HEK293 (cell line): Measurements from ENCODE around the gene PLIN5.

Source experiments
- GLIS1 ChIP-seq: fragments of 450-650 bp; formaldehyde crosslinking; IDR thresholded peaks from 2 replicates; pipeline ENCODE4 v1.5.1; 2016; ENCODE audit warnings: missing biosample characterization, missing genetic modification characterization
- HOXA7 ChIP-seq: sonication (generic); formaldehyde crosslinking; IDR thresholded peaks from 2 replicates; pipeline ENCODE4 v1.8.1; 2022; ENCODE audit warnings: missing genetic modification reagents, borderline replicate concordance
- SCRT2 ChIP-seq: fragments of 450-650 bp; formaldehyde crosslinking; IDR thresholded peaks from 2 replicates; pipeline ENCODE4 v1.5.1; 2016; ENCODE audit warnings: missing biosample characterization, missing genetic modification characterization
- SP3 ChIP-seq: fragments of 450-650 bp; formaldehyde crosslinking; IDR thresholded peaks from 2 replicates; pipeline ENCODE4 v1.5.1; 2016; ENCODE audit warnings: missing biosample characterization, missing genetic modification characterization
- SP7 ChIP-seq: fragments of 450-650 bp; formaldehyde crosslinking; IDR thresholded peaks from 2 replicates; pipeline ENCODE4 v1.5.1; 2016; ENCODE audit warnings: missing biosample characterization, missing genetic modification characterization
- ZBTB20 ChIP-seq: fragments of 450-650 bp; formaldehyde crosslinking; IDR thresholded peaks from 2 replicates; pipeline ENCODE4 v1.5.1; 2016; ENCODE audit warnings: missing biosample characterization, missing genetic modification characterization
- ZBTB48 ChIP-seq: fragments of 450-650 bp; formaldehyde crosslinking; IDR thresholded peaks from 2 replicates; pipeline ENCODE4 v1.5.1; 2016; ENCODE audit warnings: missing biosample characterization, missing genetic modification characterization
- ZBTB7A ChIP-seq: fragments of 450-650 bp; formaldehyde crosslinking; IDR thresholded peaks from 2 replicates; pipeline ENCODE4 v1.5.1; 2016; ENCODE audit warnings: low read depth, missing biosample characterization, missing genetic modification characterization
- ZFHX2 ChIP-seq: fragments of 450-650 bp; formaldehyde crosslinking; conservative IDR thresholded peaks from 2 replicates; pipeline ENCODE4 v1.5.1; 2016; ENCODE audit warnings: missing biosample characterization, missing genetic modification characterization
- ZFP3 ChIP-seq: fragments of 450-650 bp; formaldehyde crosslinking; IDR thresholded peaks from 2 replicates; pipeline ENCODE4 v1.5.1; 2016; ENCODE audit warnings: low read depth, missing biosample characterization, missing genetic modification characterization
- ZIC2 ChIP-seq: fragments of 450-650 bp; formaldehyde crosslinking; IDR thresholded peaks from 2 replicates; pipeline ENCODE4 v1.5.1; 2016; ENCODE audit warnings: missing biosample characterization, missing genetic modification characterization
- ZNF16 ChIP-seq: fragments of 450-650 bp; formaldehyde crosslinking; IDR thresholded peaks from 2 replicates; pipeline ENCODE4 v1.5.1; 2016; ENCODE audit warnings: low read depth, missing biosample characterization, missing genetic modification characterization
- ZNF394 ChIP-seq: fragments of 450-650 bp; formaldehyde crosslinking; IDR thresholded peaks from 2 replicates; pipeline ENCODE4 v1.5.1; 2016; ENCODE audit warnings: missing biosample characterization, missing genetic modification characterization, mild to moderate bottlenecking, moderate library complexity, borderline replicate concordance
- ZNF416 ChIP-seq: fragments of 450-650 bp; formaldehyde crosslinking; IDR thresholded peaks from 2 replicates; pipeline ENCODE4 v1.5.1; 2016; ENCODE audit warnings: missing biosample characterization, missing genetic modification characterization
- ZNF501 ChIP-seq: fragments of 450-650 bp; formaldehyde crosslinking; IDR thresholded peaks from 2 replicates; pipeline ENCODE4 v1.5.1; 2016; ENCODE audit warnings: missing biosample characterization, missing genetic modification characterization
- ZNF548 ChIP-seq: fragments of 450-650 bp; formaldehyde crosslinking; IDR thresholded peaks from 2 replicates; pipeline ENCODE4 v1.5.1; 2016; ENCODE audit warnings: missing biosample characterization, missing genetic modification characterization
- ZNF571 ChIP-seq: fragments of 450-650 bp; formaldehyde crosslinking; IDR thresholded peaks from 2 replicates; pipeline ENCODE4 v1.5.0; 2017; ENCODE audit warnings: missing biosample characterization, missing genetic modification characterization
- ZNF654 ChIP-seq: fragments of 450-650 bp; formaldehyde crosslinking; IDR thresholded peaks from 2 replicates; pipeline ENCODE4 v1.5.1; 2016; ENCODE audit warnings: low read depth, missing biosample characterization, missing genetic modification characterization
- ZNF658 ChIP-seq: fragments of 450-650 bp; formaldehyde crosslinking; IDR thresholded peaks from 2 replicates; pipeline ENCODE4; 2016; ENCODE audit warnings: missing biosample characterization, missing genetic modification characterization
- ZNF664 ChIP-seq: fragments of 450-650 bp; formaldehyde crosslinking; IDR thresholded peaks from 2 replicates; pipeline ENCODE4 v1.5.1; 2016; ENCODE audit warnings: missing biosample characterization, missing genetic modification characterization
- ZNF785 ChIP-seq: fragments of 450-650 bp; formaldehyde crosslinking; IDR thresholded peaks from 2 replicates; pipeline ENCODE4 v1.5.1; 2016; ENCODE audit warnings: missing biosample characterization, missing genetic modification characterization
- TF ChIP-seq, protein P1 (sequence below): fragments of 450-650 bp; formaldehyde crosslinking; IDR thresholded peaks from 2 replicates; pipeline ENCODE4 v1.5.1; 2016; ENCODE audit warnings: missing biosample characterization, missing genetic modification characterization
- TF ChIP-seq, protein P2 (sequence below): fragments of 450-650 bp; formaldehyde crosslinking; IDR thresholded peaks from 2 replicates; pipeline ENCODE4 v1.5.1; 2016; ENCODE audit warnings: missing biosample characterization, missing genetic modification characterization
- TF ChIP-seq, protein P3 (sequence below): fragments of 450-650 bp; formaldehyde crosslinking; IDR thresholded peaks from 2 replicates; pipeline ENCODE4 v1.5.1; 2016; ENCODE audit warnings: missing biosample characterization, missing genetic modification characterization
- TF ChIP-seq, protein P4 (sequence below): fragments of 450-650 bp; formaldehyde crosslinking; IDR thresholded peaks from 2 replicates; pipeline ENCODE4 v1.5.1; 2016; ENCODE audit warnings: missing biosample characterization, missing genetic modification characterization
- TF ChIP-seq, protein P5 (sequence below): fragments of 450-650 bp; formaldehyde crosslinking; IDR thresholded peaks from 2 replicates; pipeline ENCODE4 v1.5.1; 2016; ENCODE audit warnings: missing biosample characterization, missing genetic modification characterization
- TF ChIP-seq, protein P6 (sequence below): fragments of 450-650 bp; formaldehyde crosslinking; IDR thresholded peaks from 2 replicates; pipeline ENCODE4 v1.5.1; 2016; ENCODE audit warnings: missing biosample characterization, missing genetic modification characterization

The PLIN5 gene

DNA sequence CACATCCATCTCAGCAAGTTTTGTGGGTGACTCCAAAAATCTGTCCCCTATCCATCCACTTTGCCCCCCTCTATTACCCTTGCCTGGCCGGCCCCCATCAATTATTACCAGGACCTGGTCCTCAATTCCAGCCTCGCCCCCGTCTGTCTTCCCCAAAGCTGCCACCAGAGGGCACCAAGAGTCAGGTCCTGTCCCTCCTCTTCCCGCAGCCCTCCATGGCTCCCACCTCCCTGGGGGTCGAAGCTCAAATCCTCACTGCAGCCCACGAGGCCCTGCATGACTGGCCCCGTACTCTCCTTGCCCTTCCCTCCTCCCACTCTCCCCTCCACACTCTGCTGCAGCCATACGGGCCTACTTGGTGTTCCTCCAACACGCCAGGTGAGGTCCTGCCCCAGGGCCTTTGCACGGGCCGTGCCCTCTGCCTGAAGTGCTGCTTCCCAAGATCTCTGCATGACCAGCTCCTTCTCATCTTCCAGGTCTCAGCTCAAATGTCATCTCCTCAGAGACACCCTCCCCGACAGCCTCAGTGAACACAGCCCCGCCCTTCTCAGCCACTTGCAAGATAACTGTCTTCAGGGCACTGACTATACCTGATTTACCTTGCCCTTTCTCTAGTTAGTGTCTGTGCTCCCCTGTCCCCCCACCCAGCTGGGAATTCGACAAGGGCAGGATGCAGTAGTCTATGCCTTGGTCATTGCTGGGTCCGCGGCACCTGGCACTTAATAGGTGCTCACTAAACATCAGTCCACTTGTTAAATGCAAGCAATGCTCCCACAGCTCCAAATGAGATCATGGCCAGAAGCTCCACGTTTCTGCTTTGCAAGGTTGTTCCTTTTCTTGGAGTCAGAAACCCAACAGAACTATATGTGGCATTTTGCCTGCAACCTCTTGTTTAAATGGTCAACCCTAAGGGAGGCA, 41.3 kb upstream of the PLIN5 start (continued):
- TF ChIP-seq ZFP3 (tag by site-specific recombination) (peak; percentile 38; the same call in 1 of the 2 replicates), ZNF16 (tag by site-specific recombination) (peak; percentile 100), ZNF548 (tag by site-specific recombination) (peak; percentile 11; the same call in 1 of the 2 replicates), ZNF571 (tag by site-specific recombination) (no peak), GLIS1 (tag by site-specific recombination) (peak; percentile 94), ZNF664 (tag by site-specific recombination) (peak; percentile 99), ZNF658 (tag by site-specific recombination) (no peak), ZNF501 (tag by site-specific recombination) (0 out of 2 replicates have a peak, but pooled peaks have one; percentile 45), ZNF416 (tag by site-specific recombination) (no peak), ZFHX2 (tag by site-specific recombination) (peak; percentile 77), HOXA7 (CRISPR knock-in tag) (no peak), ZBTB7A (peak; percentile 67; the same call in 1 of the 2 replicates), SP3 (tag by site-specific recombination) (no peak), SCRT2 (tag by site-specific recombination) (peak; percentile 26; the same call in 1 of the 2 replicates), ZBTB20 (no peak), SP7 (tag by site-specific recombination) (peak; percentile 85), ZNF394 (tag by site-specific recombination) (peak; percentile 39; the same call in 1 of the 2 replicates), ZNF785 (tag by site-specific recombination) (0 out of 2 replicates have a peak, but pooled peaks have one; percentile 52), ZNF654 (tag by site-specific recombination) (peak; percentile 75), ZIC2 (tag by site-specific recombination) (peak; percentile 18; the same call in 1 of the 2 replicates), ZBTB48 (tag by site-specific recombination) (0 out of 2 replicates have a peak, but pooled peaks have one; percentile 11)
- TF ChIP-seq, protein P1, sequence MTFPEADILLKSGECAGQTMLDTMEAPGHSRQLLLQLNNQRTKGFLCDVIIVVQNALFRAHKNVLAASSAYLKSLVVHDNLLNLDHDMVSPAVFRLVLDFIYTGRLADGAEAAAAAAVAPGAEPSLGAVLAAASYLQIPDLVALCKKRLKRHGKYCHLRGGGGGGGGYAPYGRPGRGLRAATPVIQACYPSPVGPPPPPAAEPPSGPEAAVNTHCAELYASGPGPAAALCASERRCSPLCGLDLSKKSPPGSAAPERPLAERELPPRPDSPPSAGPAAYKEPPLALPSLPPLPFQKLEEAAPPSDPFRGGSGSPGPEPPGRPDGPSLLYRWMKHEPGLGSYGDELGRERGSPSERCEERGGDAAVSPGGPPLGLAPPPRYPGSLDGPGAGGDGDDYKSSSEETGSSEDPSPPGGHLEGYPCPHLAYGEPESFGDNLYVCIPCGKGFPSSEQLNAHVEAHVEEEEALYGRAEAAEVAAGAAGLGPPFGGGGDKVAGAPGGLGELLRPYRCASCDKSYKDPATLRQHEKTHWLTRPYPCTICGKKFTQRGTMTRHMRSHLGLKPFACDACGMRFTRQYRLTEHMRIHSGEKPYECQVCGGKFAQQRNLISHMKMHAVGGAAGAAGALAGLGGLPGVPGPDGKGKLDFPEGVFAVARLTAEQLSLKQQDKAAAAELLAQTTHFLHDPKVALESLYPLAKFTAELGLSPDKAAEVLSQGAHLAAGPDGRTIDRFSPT (tag by site-specific recombination): peak; percentile 49; the same call in 1 of the 2 replicates
- TF ChIP-seq, protein P2, sequence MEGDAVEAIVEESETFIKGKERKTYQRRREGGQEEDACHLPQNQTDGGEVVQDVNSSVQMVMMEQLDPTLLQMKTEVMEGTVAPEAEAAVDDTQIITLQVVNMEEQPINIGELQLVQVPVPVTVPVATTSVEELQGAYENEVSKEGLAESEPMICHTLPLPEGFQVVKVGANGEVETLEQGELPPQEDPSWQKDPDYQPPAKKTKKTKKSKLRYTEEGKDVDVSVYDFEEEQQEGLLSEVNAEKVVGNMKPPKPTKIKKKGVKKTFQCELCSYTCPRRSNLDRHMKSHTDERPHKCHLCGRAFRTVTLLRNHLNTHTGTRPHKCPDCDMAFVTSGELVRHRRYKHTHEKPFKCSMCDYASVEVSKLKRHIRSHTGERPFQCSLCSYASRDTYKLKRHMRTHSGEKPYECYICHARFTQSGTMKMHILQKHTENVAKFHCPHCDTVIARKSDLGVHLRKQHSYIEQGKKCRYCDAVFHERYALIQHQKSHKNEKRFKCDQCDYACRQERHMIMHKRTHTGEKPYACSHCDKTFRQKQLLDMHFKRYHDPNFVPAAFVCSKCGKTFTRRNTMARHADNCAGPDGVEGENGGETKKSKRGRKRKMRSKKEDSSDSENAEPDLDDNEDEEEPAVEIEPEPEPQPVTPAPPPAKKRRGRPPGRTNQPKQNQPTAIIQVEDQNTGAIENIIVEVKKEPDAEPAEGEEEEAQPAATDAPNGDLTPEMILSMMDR (tag by site-specific recombination): peak; percentile 90
- TF ChIP-seq, protein P3, sequence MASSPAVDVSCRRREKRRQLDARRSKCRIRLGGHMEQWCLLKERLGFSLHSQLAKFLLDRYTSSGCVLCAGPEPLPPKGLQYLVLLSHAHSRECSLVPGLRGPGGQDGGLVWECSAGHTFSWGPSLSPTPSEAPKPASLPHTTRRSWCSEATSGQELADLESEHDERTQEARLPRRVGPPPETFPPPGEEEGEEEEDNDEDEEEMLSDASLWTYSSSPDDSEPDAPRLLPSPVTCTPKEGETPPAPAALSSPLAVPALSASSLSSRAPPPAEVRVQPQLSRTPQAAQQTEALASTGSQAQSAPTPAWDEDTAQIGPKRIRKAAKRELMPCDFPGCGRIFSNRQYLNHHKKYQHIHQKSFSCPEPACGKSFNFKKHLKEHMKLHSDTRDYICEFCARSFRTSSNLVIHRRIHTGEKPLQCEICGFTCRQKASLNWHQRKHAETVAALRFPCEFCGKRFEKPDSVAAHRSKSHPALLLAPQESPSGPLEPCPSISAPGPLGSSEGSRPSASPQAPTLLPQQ: 0 out of 2 replicates have a peak, but pooled peaks have one; percentile 11
- TF ChIP-seq, protein P4, sequence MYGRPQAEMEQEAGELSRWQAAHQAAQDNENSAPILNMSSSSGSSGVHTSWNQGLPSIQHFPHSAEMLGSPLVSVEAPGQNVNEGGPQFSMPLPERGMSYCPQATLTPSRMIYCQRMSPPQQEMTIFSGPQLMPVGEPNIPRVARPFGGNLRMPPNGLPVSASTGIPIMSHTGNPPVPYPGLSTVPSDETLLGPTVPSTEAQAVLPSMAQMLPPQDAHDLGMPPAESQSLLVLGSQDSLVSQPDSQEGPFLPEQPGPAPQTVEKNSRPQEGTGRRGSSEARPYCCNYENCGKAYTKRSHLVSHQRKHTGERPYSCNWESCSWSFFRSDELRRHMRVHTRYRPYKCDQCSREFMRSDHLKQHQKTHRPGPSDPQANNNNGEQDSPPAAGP (tag by site-specific recombination): peak; percentile 85
- TF ChIP-seq, protein P5, sequence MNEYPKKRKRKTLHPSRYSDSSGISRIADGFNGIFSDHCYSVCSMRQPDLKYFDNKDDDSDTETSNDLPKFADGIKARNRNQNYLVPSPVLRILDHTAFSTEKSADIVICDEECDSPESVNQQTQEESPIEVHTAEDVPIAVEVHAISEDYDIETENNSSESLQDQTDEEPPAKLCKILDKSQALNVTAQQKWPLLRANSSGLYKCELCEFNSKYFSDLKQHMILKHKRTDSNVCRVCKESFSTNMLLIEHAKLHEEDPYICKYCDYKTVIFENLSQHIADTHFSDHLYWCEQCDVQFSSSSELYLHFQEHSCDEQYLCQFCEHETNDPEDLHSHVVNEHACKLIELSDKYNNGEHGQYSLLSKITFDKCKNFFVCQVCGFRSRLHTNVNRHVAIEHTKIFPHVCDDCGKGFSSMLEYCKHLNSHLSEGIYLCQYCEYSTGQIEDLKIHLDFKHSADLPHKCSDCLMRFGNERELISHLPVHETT (tag by site-specific recombination): peak; percentile 92
- TF ChIP-seq, protein P6, sequence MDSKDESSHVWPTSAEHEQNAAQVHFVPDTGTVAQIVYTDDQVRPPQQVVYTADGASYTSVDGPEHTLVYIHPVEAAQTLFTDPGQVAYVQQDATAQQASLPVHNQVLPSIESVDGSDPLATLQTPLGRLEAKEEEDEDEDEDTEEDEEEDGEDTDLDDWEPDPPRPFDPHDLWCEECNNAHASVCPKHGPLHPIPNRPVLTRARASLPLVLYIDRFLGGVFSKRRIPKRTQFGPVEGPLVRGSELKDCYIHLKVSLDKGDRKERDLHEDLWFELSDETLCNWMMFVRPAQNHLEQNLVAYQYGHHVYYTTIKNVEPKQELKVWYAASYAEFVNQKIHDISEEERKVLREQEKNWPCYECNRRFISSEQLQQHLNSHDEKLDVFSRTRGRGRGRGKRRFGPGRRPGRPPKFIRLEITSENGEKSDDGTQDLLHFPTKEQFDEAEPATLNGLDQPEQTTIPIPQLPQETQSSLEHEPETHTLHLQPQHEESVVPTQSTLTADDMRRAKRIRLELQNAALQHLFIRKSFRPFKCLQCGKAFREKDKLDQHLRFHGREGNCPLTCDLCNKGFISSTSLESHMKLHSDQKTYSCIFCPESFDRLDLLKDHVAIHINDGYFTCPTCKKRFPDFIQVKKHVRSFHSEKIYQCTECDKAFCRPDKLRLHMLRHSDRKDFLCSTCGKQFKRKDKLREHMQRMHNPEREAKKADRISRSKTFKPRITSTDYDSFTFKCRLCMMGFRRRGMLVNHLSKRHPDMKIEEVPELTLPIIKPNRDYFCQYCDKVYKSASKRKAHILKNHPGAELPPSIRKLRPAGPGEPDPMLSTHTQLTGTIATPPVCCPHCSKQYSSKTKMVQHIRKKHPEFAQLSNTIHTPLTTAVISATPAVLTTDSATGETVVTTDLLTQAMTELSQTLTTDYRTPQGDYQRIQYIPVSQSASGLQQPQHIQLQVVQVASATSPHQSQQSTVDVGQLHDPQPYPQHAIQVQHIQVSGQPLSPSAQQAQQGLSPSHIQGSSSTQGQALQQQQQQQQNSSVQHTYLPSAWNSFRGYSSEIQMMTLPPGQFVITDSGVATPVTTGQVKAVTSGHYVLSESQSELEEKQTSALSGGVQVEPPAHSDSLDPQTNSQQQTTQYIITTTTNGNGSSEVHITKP: peak; percentile 20; the same call in 1 of the 2 replicates
